ENCODE results near the gene CERS1.
A peak's percentile ranks its signal among the peaks of the same experiment; 100 is the strongest.

The CERS1 gene

GRCh38 chr19:18839465-18840287, 56.3 kb downstream of the CERS1 start:
- DNase-seq (ENCODE audit: low spot score): no peak

GRCh38 chr19:18834644-18834984, 61.3 kb downstream of the CERS1 start:
- no peak for DNase-seq (ENCODE audit: low spot score)

DNA sequence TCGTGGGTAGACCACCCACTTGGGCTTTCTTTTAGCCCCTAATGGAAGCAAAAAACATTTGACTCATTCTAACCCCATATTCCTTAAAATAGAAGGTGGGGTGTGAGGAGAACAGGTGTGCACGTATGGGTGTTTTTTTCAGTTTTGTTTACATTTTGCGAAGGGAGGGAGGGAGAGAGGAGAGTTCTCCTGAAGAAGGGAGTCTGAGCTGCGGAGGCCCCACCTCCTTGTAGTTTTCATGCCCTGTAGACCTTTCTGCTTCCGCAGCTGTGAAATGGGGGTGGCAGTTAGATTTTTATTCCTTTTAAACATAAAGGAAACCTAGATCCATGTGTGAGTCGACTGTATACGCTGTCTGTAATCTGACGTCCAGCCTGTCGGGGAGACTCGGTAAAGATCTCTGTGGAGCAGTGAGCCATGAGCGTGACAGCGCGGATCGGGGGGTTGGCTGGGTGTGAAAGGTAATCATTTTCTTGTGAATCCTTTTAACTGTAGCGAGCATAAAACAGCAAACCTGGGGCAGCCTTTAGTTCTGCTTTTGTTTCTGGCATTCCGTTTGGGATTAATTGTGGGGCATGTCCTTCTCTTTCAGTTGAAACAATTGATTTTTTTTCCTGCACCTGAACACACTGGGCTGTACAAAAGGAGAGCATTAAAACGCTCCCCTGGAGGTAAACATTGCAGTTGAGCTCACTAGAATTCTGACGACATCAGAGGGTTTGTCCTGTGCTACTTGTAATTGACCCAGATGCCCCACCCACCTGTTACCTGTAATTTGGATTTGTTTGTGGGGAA, 61.9 kb downstream of the CERS1 start:
- DNase-seq (ENCODE audit: low spot score): no peak

DNA sequence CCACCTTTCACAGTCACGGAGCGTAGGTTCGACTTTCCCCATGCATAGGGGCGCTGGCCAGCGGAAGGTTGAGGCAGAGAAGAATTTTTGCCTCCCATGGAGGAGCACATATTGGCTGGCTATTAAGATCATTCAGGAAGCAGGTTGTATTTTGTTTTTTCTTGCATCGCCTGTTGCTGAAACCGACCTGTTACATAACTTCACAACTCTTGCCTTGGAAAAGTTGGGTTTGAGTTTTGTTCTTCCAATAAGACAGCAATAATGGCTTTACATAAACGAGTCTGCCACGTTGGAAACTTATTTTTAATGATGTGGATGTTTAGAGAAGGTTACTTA, 62.8 kb downstream of the CERS1 start:
- no peak for DNase-seq (ENCODE audit: low spot score)

GRCh38 chr19:18832306-18833140, 63.4 kb downstream of the CERS1 start:
- DNase-seq (ENCODE audit: low spot score): no peak

GRCh38 chr19:18831524-18832305, 64.2 kb downstream of the CERS1 start, which contains the start of gene UPF1:
TSS of gene UPF1 (plus strand) at chr19:18831959. CDS start at chr19:18832210, 251 bp downstream.
- peak; percentile 96 for DNase-seq (ENCODE audit: low spot score)

DNA sequence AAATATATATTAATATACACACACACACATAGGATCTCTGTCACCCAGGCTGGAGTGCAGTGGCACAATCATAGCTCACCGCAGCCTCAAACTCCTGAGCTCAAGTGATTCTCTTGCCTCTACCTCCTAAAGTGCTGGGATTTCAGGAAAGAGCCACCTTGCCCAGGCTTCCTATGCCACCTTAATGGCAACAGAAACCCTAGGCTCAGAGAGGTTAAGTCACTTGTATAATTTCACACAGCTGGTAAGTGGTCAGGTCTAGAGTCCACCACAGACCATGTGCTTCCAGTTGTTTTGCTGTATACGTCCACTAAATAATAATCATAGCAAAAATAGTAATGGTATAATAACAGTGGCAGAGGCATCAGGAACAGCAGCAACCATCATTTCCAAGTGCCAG, 65.5 kb downstream of the CERS1 start:
- no peak for DNase-seq (ENCODE audit: low spot score)

DNA sequence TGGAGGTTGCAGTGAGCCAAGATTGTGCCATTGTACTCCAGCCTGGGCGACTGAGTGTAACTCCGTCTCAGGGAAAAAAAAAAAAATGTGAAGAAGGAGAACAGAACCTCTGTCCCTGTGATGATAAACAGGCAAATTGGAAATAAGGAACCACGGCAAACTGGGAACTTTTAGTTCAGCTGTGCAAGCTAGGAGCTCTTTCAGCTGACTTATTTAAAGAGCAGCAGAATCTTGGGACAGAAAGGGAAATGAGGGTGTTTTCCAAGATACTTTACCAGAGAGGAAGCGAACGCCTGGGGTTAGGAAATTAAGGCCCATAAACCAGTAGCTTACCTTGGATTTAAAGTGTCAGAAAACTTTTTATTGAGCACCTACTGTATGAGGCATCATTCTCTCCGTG, 67.2 kb downstream of the CERS1 start:
- DNase-seq (ENCODE audit: low spot score): no peak

Measured in activated CD4-positive, alpha-beta T cell treated with anti-CD3 and anti-CD28 coated beads, Interleukin-2, Interleukin-4, amounts not matched to agents 100 ng/mL and 50 ng/mL, durations not matched to agents 16 hours and 8 hours (primary cell).